ENCODE measurements around the gene PHLDB3.

GRCh38 chr19:43544077-43544476 lies 39.5 kb upstream of the PHLDB3 start:
- TF ChIP-seq CTCF (IDR thresholded peaks at IDR 0.05; ENCODE audit: extremely low read depth in 1 of 2, insufficient read depth in 1 of 2, low read depth in 1 of 2, low read length in 2 of 2): no peak
- TF ChIP-seq POLR2A (IDR thresholded peaks at IDR 0.05; ENCODE audit: low read depth, low read length): no peak
- TF ChIP-seq MAX (IDR thresholded peaks at IDR 0.05; ENCODE audit: insufficient read depth, insufficient read length): no peak
- TF ChIP-seq MYC (IDR thresholded peaks at IDR 0.05; ENCODE audit: low read depth, low read length): no peak
- TF ChIP-seq GATA2 (IDR thresholded peaks at IDR 0.05; ENCODE audit: insufficient read depth, insufficient read length, low read depth, low read length): no peak
- TF ChIP-seq POLR2AphosphoS5 (IDR thresholded peaks at IDR 0.05; ENCODE audit: insufficient read depth, low read depth, low read length): no peak
